22Rv1 (cell line): ENCODE data around the gene IFNA1.
"Not testable (repeated sequence)": the region's sequence is repeated elsewhere in the genome, so short reads cannot be mapped to it uniquely, and the experiment has no call there.

Experiments used
- H3K27ac ChIP-seq: fragments of 450-650 bp; 2 replicates; pipeline ENCODE4 v1.5.1; 2017
- CTCF ChIP-seq: fragments of 450-650 bp; IDR thresholded peaks from 2 replicates; pipeline ENCODE4 v1.5.1; 2017; ENCODE audit warnings: mild to moderate bottlenecking
- ZFX ChIP-seq: fragments of 450-650 bp; IDR thresholded peaks from 2 replicates; pipeline ENCODE4 v1.6.1; 2017; ENCODE audit warnings: antibody characterized with exemption, borderline replicate concordance

The IFNA1 gene

GRCh38 chr9:21428235-21428634 lies 12.0 kb upstream of the IFNA1 start:
- no peak overlapping the region for H3K27ac ChIP-seq
- TF ChIP-seq CTCF, result no peak
- TF ChIP-seq ZFX, result no peak

GRCh38 chr9:21429191-21429590 lies 11.0 kb upstream of the IFNA1 start:
- no peak overlapping the region for H3K27ac ChIP-seq
- no peak for TF ChIP-seq CTCF
- TF ChIP-seq ZFX, result no peak

- no peak for TF ChIP-seq ZFX
- TF ChIP-seq CTCF, result no peak
Observed at GRCh38 chr9:21432672-21433425, 7.4 kb upstream of the IFNA1 start.

GRCh38 chr9:21434202-21435014 lies 5.8 kb upstream of the IFNA1 start:
- peak; percentile 83 for TF ChIP-seq CTCF
- no peak for TF ChIP-seq ZFX
- no peak overlapping the region for H3K27ac ChIP-seq

More at GRCh38 chr9:21432672-21433425, 7.4 kb upstream of the IFNA1 start:
- H3K27ac ChIP-seq, result no peak overlapping the region

- H3K27ac ChIP-seq, result not testable (repeated sequence)
Observed at GRCh38 chr9:21435015-21435383, 5.2 kb upstream of the IFNA1 start.

- no peak overlapping the region for H3K27ac ChIP-seq
Observed at GRCh38 chr9:21443849-21444625, 3.8 kb downstream of the IFNA1 start.

GRCh38 chr9:21449312-21449711 lies 9.1 kb downstream of the IFNA1 start:
- not testable (repeated sequence) for H3K27ac ChIP-seq

More at GRCh38 chr9:21443849-21444625, 3.8 kb downstream of the IFNA1 start:
- TF ChIP-seq ZFX, result no peak
- TF ChIP-seq CTCF, result no peak

- TF ChIP-seq CTCF (no peak), ZFX (no peak)
- H3K27ac ChIP-seq, result no peak overlapping the region
Observed at GRCh38 chr9:21450733-21451394, 10.6 kb downstream of the IFNA1 start.
